CD1c-positive myeloid dendritic cell (primary cell): ENCODE measurements around the gene TRAK1.
A peak's percentile ranks its signal among the peaks of the same experiment; 100 is the strongest.
"Not testable (repeated sequence)": the region's sequence is repeated elsewhere in the genome, so short reads cannot be mapped to it uniquely, and the experiment has no call there.

Experiments used
- DNase-seq: peaks from one replicate; pipeline ENCODE4 v3.0.0-alpha.2; 2016; ENCODE audit errors: extremely low spot score

The TRAK1 gene, protein sequence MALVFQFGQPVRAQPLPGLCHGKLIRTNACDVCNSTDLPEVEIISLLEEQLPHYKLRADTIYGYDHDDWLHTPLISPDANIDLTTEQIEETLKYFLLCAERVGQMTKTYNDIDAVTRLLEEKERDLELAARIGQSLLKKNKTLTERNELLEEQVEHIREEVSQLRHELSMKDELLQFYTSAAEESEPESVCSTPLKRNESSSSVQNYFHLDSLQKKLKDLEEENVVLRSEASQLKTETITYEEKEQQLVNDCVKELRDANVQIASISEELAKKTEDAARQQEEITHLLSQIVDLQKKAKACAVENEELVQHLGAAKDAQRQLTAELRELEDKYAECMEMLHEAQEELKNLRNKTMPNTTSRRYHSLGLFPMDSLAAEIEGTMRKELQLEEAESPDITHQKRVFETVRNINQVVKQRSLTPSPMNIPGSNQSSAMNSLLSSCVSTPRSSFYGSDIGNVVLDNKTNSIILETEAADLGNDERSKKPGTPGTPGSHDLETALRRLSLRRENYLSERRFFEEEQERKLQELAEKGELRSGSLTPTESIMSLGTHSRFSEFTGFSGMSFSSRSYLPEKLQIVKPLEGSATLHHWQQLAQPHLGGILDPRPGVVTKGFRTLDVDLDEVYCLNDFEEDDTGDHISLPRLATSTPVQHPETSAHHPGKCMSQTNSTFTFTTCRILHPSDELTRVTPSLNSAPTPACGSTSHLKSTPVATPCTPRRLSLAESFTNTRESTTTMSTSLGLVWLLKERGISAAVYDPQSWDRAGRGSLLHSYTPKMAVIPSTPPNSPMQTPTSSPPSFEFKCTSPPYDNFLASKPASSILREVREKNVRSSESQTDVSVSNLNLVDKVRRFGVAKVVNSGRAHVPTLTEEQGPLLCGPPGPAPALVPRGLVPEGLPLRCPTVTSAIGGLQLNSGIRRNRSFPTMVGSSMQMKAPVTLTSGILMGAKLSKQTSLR

DNA sequence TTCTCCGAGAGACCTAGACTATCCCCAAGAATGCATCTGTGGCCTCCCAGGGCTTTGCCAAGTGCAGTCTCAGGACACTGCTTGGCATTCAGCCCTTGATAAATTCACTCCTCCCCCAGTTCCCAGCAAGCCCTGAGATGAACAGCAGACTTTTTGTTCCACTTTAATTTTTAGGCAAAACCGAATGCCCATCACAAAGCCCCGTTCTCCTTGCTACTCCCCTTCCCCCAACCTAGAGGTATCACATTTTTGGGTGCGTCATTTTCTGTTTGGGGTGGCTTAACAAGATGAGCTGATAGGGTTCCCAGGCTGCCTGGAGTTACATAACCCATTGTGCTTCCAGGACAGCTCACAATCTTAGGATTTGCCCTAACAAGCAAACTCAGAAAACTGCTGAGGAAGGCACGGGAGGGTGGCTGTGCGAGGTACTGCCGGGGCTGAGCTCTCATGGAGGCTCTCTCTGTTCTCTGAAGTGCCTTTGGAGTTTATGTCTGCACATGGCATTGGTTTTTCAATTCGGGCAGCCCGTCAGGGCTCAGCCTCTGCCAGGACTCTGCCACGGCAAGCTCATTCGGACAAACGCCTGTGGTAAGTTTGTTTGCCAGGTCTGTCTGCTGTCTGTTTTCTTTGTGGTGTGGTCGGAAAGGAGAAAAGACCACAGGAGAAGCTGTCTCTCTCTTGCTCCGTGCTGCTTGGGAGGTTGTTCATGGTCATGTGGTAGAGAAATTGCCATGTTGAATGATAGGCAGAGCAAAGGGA is at the start of gene TRAK1:
TRAK1 (plus strand) TSS at position 385 of the 759 bp plus-strand sequence; CDS start at position 498, 113 bp downstream.
- no peak for DNase-seq

DNA sequence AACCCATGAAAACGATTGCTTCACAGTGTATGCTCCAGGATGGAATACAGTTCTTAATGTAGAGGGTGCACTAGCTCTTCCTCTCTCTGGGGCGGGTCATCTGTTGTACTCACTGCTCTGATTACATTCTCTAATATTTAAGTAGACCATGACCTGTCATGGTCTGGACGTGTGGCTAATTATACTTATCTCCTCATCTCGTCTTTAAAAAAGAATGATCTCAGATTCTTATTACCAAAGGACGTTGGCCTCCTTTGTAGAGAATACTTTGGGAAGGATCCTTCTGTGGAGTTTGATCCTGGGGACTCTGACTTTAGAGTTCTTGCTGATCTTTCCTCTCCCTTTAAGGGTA is 48.4 kb upstream of the TRAK1 start:
- no peak for DNase-seq

DNA sequence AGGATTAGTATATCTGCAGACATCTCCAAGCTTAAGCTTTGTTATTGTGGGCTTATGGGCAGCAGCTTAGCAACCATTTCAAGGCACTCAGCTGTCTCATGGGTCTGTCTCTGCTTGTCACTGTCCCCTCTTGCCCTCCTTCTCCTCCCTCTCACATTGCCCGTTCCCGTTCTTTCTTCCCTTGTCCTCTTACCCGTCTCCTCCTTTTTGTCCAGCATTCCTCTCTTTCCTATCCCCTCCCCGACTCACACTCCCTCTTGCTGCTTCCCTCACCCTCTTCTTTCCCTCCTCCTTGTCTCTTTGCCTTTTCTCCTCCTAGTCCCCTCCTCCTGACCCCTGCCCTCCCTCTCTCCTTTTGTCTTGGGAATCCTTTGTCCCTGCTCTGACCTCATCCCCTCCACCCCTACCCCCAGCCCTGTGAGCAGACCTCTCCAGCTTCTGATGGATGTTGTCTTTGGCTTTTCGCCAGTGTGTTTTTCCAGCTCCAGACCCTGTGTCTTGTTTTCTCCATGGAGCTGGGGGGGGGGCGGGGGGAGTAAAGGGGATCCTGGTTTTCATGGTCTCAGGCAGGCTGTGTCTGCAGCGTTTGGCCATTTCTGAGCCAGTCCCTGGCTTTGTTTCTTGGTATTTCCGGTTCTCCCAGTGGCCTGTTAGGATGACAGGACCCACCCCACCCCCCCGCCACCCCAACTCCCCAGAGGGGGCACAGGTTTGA is 47.9 kb upstream of the TRAK1 start:
- DNase-seq, result no peak

DNA sequence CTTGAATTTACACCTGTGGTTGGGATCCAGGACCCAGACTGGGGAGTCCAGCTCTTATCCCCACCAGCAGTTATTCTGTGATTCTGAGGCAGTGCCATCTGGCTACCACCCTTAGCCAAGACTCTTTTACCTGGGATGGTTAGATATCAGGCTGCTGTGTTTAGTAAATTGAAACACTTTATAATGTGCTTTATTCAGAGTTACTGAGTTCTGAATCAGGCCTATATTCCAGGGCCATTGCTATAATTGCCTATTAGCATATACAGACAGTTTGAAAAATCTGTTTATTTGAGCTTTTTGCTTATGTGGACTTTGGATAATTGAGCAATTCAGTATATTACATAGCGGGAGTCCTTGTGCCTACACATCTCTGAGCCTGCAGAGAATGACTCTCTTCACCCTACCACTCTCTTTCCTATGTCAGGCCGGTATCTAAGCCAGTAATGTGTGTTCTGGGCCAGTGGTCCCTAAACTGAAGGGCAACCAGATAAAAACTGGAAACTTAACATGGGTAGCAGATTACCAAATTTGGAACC is 45.4 kb upstream of the TRAK1 start:
- DNase-seq, result no peak

DNA sequence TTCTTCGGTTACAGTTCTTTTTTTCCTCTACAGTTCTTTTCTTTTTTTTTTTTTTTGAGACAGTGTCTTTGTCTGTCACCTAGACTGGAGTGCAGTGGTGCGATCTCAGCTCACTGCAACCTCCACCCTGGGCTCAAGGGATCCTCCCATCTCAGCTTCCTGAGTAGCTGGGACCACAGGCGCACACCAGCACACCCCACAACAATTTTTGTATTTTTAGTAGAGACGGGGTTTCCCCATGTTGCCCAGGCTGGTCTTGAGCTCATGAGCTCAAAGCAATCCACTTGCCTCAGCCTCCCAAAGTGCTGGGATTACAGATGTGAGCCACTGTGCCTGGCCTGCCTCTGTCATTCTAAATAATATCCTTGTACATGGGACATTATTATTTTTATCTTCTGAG is 42.6 kb upstream of the TRAK1 start:
- not testable (repeated sequence) for DNase-seq

DNA sequence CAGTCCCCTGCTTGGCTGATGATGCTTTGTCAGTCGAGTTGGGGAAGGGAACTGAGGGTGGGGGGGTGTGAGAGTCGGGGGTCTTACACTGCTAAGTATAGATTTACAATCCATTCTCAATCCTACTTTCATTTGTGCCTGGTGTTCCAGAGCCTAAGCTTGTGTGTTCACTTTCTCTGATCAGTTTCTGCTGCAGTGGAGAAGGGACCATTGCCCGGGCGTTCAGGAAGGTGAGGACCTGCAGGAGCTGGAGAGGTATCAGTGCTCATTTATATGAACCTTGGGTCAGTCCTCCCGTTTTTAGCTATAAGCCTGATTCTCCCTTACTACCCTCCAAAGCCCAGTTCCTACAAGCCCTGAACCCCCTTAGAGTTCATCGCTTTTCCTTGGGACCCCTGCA is 41.0 kb upstream of the TRAK1 start:
- no peak for DNase-seq

- DNase-seq, result no peak
Measured at GRCh38 chr3:42051384-42052131, 39.6 kb upstream of the TRAK1 start.

- no peak for DNase-seq
Measured at GRCh38 chr3:42052132-42052483, 39.0 kb upstream of the TRAK1 start.

- DNase-seq, result no peak
Measured at GRCh38 chr3:42052484-42053351, 38.4 kb upstream of the TRAK1 start.

DNA sequence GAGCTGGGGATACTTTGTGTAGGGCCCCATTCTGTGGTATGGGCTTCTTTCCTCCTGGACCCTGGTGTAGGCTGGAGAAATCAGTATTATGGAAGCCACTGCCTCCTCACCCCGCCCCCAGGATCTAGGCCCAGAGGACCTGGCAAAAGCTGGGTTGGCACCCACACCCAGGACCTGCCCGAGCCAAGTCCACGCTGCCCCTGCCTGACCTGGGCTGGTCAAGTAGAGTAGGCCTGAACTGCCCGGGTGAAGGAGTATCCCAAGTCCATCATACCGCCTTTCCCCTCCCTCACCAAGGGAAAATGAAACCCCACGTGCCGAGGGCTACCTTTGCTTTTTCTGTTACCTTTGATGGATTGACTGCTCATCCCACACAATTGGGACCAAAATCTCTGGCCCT is 37.7 kb upstream of the TRAK1 start:
- DNase-seq, result no peak

GRCh38 chr3:42055291-42055690 is 35.9 kb upstream of the TRAK1 start:
- DNase-seq, result no peak

- no peak for DNase-seq
Measured at GRCh38 chr3:42056840-42057239, 34.3 kb upstream of the TRAK1 start.

DNA sequence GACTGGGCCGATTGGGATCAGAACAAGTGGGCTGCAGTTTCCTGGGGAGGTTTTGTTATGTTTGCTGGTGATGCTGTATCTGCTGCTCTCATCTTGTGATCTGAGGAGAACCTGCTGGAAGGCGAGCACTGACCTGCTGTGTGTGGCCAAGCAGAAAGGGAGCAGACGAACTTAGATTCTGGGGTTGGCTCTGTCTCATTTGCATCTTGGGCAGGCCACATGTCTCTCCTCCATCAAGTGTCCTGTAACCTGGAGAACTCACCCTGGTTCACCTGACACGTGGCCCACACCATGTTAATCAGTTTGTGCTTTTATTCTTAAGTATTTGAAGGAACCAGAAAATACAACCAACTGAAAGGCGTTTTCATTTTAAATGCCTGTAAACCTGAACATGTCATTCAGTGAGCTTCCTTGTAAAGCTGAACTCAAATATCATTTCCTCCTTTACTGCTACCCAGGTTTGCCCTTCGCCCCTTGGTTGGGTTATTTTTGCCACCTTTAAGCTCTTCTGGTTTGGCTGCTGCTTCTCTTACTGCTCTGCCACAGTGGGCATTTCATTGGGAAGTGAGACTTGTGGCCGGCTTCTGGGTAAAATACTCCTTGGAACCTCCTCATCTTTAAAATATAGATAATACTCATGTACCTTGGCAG is 33.5 kb upstream of the TRAK1 start:
- DNase-seq, result no peak

DNA sequence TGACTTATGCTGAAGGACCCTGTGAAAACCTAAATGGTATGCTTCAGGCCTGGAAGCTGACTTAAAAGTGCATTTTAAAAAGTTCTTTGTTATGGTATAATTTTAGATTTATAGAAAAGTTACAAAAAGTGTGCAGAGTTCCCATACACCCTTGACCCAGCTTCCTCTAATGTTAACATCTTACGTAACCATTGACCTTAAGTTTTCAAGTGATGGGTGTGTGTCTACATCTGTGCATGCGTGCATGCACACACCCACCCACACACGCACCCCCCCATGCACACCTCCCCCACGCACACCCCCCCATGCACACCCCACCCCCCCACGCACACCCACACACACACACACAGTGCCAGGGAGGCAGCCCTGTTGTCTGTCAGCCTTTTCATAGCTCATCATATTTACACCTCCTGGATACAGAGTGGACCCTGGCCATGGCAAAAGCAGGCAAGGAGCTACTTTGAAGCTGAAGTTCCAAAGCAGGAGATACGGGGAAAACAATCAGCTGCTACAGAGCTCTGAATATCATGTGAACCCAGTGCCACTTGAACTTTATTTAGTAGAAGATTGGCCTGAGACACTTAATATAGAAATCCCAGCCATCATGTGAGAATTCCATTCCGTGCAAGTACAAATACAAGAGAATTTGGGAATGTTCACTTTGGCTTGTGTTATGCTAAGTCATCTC is 30.0 kb upstream of the TRAK1 start:
- DNase-seq, result peak; percentile 49

- peak; percentile 41 for DNase-seq
Measured at GRCh38 chr3:42061713-42062380, 29.3 kb upstream of the TRAK1 start.

GRCh38 chr3:42062464-42062863 is 28.7 kb upstream of the TRAK1 start:
- no peak for DNase-seq

DNA sequence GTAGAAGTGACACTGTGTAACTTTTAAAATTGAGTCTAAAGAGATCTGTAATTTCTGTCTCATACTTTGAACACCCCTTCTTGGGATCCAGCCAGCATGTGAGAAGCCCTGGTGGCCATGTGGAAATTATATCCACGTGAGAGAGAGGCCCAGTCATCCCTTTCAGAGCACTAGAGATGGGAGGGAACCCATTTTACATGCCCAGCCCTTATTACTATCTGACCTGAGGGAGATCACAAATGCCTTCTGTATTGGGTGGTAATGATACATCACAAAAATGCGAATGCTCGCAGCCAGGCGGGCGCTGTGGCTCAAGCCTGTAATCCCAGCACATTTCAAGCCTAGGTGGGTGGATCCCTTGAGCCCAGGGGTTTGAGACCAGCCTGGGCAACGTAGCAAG is 27.3 kb upstream of the TRAK1 start:
- no peak for DNase-seq
